Measurements from ENCODE around the gene RAP1GAP2. TPM values are rescaled to one million over a fixed set of nuclear protein-coding genes. Genes with fewer than 3 reads are reported as not detected.

RAP1GAP2 gene
- polyA plus RNA-seq, 3 donors, result 1.5 to 48.4 (median 6.1) TPM

DNA sequence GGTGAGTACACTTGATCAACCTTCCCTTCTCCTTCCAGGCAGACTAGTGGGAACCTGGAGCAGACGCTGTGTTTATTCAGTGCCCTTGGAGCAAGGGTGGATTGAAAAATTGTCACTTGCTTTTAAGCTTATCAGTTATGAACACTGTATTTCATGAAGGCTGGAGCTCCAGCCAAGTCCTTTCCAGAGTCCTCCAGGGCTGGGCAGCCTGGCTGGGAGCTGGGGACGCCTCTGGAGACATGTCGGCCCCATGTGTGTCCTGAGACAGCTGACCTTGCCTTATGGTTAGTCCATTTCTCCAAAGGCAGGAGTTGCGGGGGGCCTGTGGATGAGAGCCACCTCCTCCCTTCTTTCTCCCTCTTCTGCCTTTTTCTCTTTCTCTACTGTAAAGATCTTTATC is 67.0 kb downstream of the RAP1GAP2 start:
- no peak overlapping the region for H3K9ac ChIP-seq (ENCODE audit: insufficient read depth, low read length, poor library complexity, severe bottlenecking)
- H3K9me3 Mint-ChIP-seq, result no peaks in the 10 kb centered on the region
- no peak for DNase-seq
- H3K79me2 ChIP-seq (ENCODE audit: insufficient read depth, low read length), result peaks cover 86% of the 10 kb centered on the region
- H3K36me3 Mint-ChIP-seq, result peaks cover 33 to 70% of the 10 kb centered on the region in 2 donors
- intact Hi-C loops (cut with micrococcal nuclease), result no loop called here
- H3K27me3 ChIP-seq (ENCODE audit: control insufficient read depth in 2 of 2, insufficient read depth in 2 of 2, low read length in 2 of 2), result no peaks in the 10 kb centered on the region
- H3K4me3 ChIP-seq (replicated peaks in 1 of 3; ENCODE audit: low read depth in 2 of 3, low read length in 3 of 3), result no peak overlapping the region
- H3K9me3 ChIP-seq (replicated peaks in 1 of 2; ENCODE audit: control insufficient read depth in 1 of 2, insufficient read depth in 1 of 2, low read length in 2 of 2), result no peaks in the 10 kb centered on the region
- WGBS (ENCODE audit: insufficient coverage), result 100% methylated on average over 3 of the region's 4 CpGs
- no peak overlapping the region for H2AFZ ChIP-seq (ENCODE audit: insufficient read depth, low read depth, low read length, poor library complexity, severe bottlenecking)
- H3K36me3 ChIP-seq (replicated peaks in 1 of 2; ENCODE audit: control insufficient read depth in 1 of 2, insufficient read depth in 2 of 2, low read length in 2 of 2), result peaks cover 27 to 53% of the 10 kb centered on the region in 2 donors
- H3K4me3 Mint-ChIP-seq, result no peak overlapping the region
- H3K27ac Mint-ChIP-seq, result peak overlapping the region in 1 of 7 donors; percentile 12
- H3K27me3 Mint-ChIP-seq (ENCODE audit: low read depth in 3 of 3), result peaks cover 0 to 1% (median 0%) of the 10 kb centered on the region in 3 donors
- TF ChIP-seq, protein P1, sequence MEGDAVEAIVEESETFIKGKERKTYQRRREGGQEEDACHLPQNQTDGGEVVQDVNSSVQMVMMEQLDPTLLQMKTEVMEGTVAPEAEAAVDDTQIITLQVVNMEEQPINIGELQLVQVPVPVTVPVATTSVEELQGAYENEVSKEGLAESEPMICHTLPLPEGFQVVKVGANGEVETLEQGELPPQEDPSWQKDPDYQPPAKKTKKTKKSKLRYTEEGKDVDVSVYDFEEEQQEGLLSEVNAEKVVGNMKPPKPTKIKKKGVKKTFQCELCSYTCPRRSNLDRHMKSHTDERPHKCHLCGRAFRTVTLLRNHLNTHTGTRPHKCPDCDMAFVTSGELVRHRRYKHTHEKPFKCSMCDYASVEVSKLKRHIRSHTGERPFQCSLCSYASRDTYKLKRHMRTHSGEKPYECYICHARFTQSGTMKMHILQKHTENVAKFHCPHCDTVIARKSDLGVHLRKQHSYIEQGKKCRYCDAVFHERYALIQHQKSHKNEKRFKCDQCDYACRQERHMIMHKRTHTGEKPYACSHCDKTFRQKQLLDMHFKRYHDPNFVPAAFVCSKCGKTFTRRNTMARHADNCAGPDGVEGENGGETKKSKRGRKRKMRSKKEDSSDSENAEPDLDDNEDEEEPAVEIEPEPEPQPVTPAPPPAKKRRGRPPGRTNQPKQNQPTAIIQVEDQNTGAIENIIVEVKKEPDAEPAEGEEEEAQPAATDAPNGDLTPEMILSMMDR (IDR thresholded peaks at IDR 0.05), result no peak
- H3K4me2 ChIP-seq (replicated peaks; ENCODE audit: extremely low read depth, low read length, poor library complexity, severe bottlenecking), result no peak overlapping the region
- H4K20me1 ChIP-seq (ENCODE audit: insufficient read depth, low read length), result peaks cover 100% of the 10 kb centered on the region
- H3K4me1 Mint-ChIP-seq, result peaks cover 2% of the 10 kb centered on the region
- no peak overlapping the region for H3K27ac ChIP-seq (ENCODE audit: low read depth in 1 of 2, low read length in 2 of 2)
- H3K4me1 ChIP-seq (ENCODE audit: control insufficient read depth in 1 of 2, insufficient read depth in 2 of 2, low read length in 2 of 2), result no peaks in the 10 kb centered on the region

- DNase-seq, result no peak
- H3K79me2 ChIP-seq (ENCODE audit: insufficient read depth, low read length), result peaks cover 86% of the 10 kb centered on the region
- H2AFZ ChIP-seq (ENCODE audit: insufficient read depth, low read depth, low read length, poor library complexity, severe bottlenecking), result no peak overlapping the region
- intact Hi-C loops (cut with micrococcal nuclease), result no loop called here
- H3K27ac ChIP-seq (ENCODE audit: low read depth in 1 of 2, low read length in 2 of 2), result no peak overlapping the region
- H4K20me1 ChIP-seq (ENCODE audit: insufficient read depth, low read length), result peaks cover 100% of the 10 kb centered on the region
- no peaks in the 10 kb centered on the region for H3K9me3 Mint-ChIP-seq
- H3K9ac ChIP-seq (ENCODE audit: insufficient read depth, low read length, poor library complexity, severe bottlenecking), result no peak overlapping the region
- peaks cover 2% of the 10 kb centered on the region for H3K4me1 Mint-ChIP-seq
- H3K4me2 ChIP-seq (replicated peaks; ENCODE audit: extremely low read depth, low read length, poor library complexity, severe bottlenecking), result no peak overlapping the region
- WGBS (ENCODE audit: insufficient coverage), result 100% methylated on average over 1 of the region's 3 CpGs
- H3K27ac Mint-ChIP-seq, result no peak overlapping the region
- TF ChIP-seq, protein P1 (IDR thresholded peaks at IDR 0.05), result no peak
- no peak overlapping the region for H3K4me3 ChIP-seq (replicated peaks in 1 of 3; ENCODE audit: low read depth in 2 of 3, low read length in 3 of 3)
- no peak overlapping the region for H3K4me3 Mint-ChIP-seq
- no peaks in the 10 kb centered on the region for H3K27me3 Mint-ChIP-seq (ENCODE audit: low read depth in 3 of 3)
- no peaks in the 10 kb centered on the region for H3K9me3 ChIP-seq (replicated peaks in 1 of 2; ENCODE audit: control insufficient read depth in 1 of 2, insufficient read depth in 1 of 2, low read length in 2 of 2)
- peaks cover 36 to 77% of the 10 kb centered on the region in 2 donors for H3K36me3 Mint-ChIP-seq
- peaks cover 27 to 64% of the 10 kb centered on the region in 2 donors for H3K36me3 ChIP-seq (replicated peaks in 1 of 2; ENCODE audit: control insufficient read depth in 1 of 2, insufficient read depth in 2 of 2, low read length in 2 of 2)
- H3K27me3 ChIP-seq (ENCODE audit: control insufficient read depth in 2 of 2, insufficient read depth in 2 of 2, low read length in 2 of 2), result no peaks in the 10 kb centered on the region
- H3K4me1 ChIP-seq (ENCODE audit: control insufficient read depth in 1 of 2, insufficient read depth in 2 of 2, low read length in 2 of 2), result no peaks in the 10 kb centered on the region
Observed at GRCh38 chr17:2865228-2865627, 69.0 kb downstream of the RAP1GAP2 start.

Data from CD14-positive monocyte (primary cell).